HepG2 (cell line): ENCODE results near the gene TUBB. TPM values are rescaled to one million over a fixed set of nuclear protein-coding genes. Genes with fewer than 3 reads are reported as not detected.

Experiments used
- ARNTL ChIP-seq: sonication (generic); formaldehyde crosslinking; IDR thresholded peaks from 2 replicates; pipeline ENCODE4 v1.4.0; 2020; ENCODE audit warnings: mild to moderate bottlenecking, missing genetic modification reagents
- GABPB1 ChIP-seq: IDR thresholded peaks from 2 replicates; pipeline ENCODE4 v1.6.1; 2016; ENCODE audit warnings: mild to moderate bottlenecking, missing genetic modification reagents, moderate library complexity, missing compliant biosample characterization
- GLMP ChIP-seq: sonication (generic); formaldehyde crosslinking; IDR thresholded peaks from 2 replicates; pipeline ENCODE4 v1.9.0; 2021; ENCODE audit warnings: missing genetic modification reagents, mild to moderate bottlenecking, borderline replicate concordance
- GZF1 ChIP-seq: sonication (generic); formaldehyde crosslinking; IDR thresholded peaks from 2 replicates; pipeline ENCODE4 v1.5.1; 2020; ENCODE audit warnings: mild to moderate bottlenecking, missing genetic modification reagents
- HNRNPK ChIP-seq: fragments of 200-400 bp; formaldehyde crosslinking; IDR thresholded peaks from 2 replicates; pipeline ENCODE4 v1.6.1; 2018; ENCODE audit warnings: low read length, low read depth, moderate library complexity, mild to moderate bottlenecking; ENCODE audit not compliant: poor library complexity, severe bottlenecking
- MED8 ChIP-seq: sonication (generic); formaldehyde crosslinking; IDR thresholded peaks from 2 replicates; pipeline ENCODE4 v1.8.1; 2023; ENCODE audit warnings: mild to moderate bottlenecking, missing genetic modification reagents; ENCODE audit not compliant: insufficient replicate concordance
- PTBP1 ChIP-seq: fragments of 200-400 bp; formaldehyde crosslinking; IDR thresholded peaks from 2 replicates; pipeline ENCODE4 v1.6.1; 2018; ENCODE audit warnings: low read length, low read depth; ENCODE audit not compliant: poor library complexity, severe bottlenecking
- TMF1 ChIP-seq: sonication (generic); formaldehyde crosslinking; IDR thresholded peaks from 2 replicates; pipeline ENCODE4 v1.8.1; 2022; ENCODE audit warnings: low read depth, missing genetic modification reagents
- ZBTB34 ChIP-seq: sonication (generic); formaldehyde crosslinking; IDR thresholded peaks from 2 replicates; pipeline ENCODE4 v1.8.0; 2022; ENCODE audit warnings: mild to moderate bottlenecking, missing genetic modification reagents
- ZBTB8A ChIP-seq: sonication (generic); formaldehyde crosslinking; IDR thresholded peaks from 2 replicates; pipeline ENCODE4 v1.4.0; 2020; ENCODE audit warnings: mild to moderate bottlenecking, low read depth, missing genetic modification reagents, borderline replicate concordance
- ZNF138 ChIP-seq: sonication (generic); formaldehyde crosslinking; IDR thresholded peaks from 2 replicates; pipeline ENCODE4 v1.5.0; 2020; ENCODE audit warnings: mild to moderate bottlenecking, low read depth, missing genetic modification reagents
- ZNF232 ChIP-seq: sonication (generic); formaldehyde crosslinking; IDR thresholded peaks from 2 replicates; pipeline ENCODE4 v1.4.0; 2020; ENCODE audit warnings: missing genetic modification reagents, borderline replicate concordance
- ZNF253 ChIP-seq: sonication (generic); formaldehyde crosslinking; IDR thresholded peaks from 2 replicates; pipeline ENCODE4 v1.8.0; 2022; ENCODE audit warnings: mild to moderate bottlenecking, missing genetic modification reagents, borderline replicate concordance
- ZNF546 ChIP-seq: sonication (generic); formaldehyde crosslinking; conservative IDR thresholded peaks from 2 replicates; pipeline ENCODE4 v1.8.1; 2023; ENCODE audit warnings: mild to moderate bottlenecking, missing genetic modification reagents
- ZNF549 ChIP-seq: sonication (generic); formaldehyde crosslinking; IDR thresholded peaks from 2 replicates; pipeline ENCODE4 v1.5.0; 2020; ENCODE audit warnings: missing genetic modification reagents
- ZNF558 ChIP-seq: sonication (generic); formaldehyde crosslinking; IDR thresholded peaks from 2 replicates; pipeline ENCODE4 v1.9.0; 2022; ENCODE audit warnings: mild to moderate bottlenecking, missing genetic modification reagents, borderline replicate concordance
- ZNF562 ChIP-seq: sonication (generic); formaldehyde crosslinking; IDR thresholded peaks from 2 replicates; pipeline ENCODE4 v1.8.0; 2022; ENCODE audit warnings: missing genetic modification reagents, borderline replicate concordance
- ZNF563 ChIP-seq: sonication (generic); formaldehyde crosslinking; IDR thresholded peaks from 2 replicates; pipeline ENCODE4 v1.8.0; 2022; ENCODE audit warnings: mild to moderate bottlenecking, moderate library complexity, missing genetic modification reagents
- ZNF580 ChIP-seq: IDR thresholded peaks from 2 replicates; pipeline ENCODE4 v1.6.1; 2016; ENCODE audit warnings: low read depth, borderline replicate concordance
- ZNF616 ChIP-seq: sonication (generic); formaldehyde crosslinking; IDR thresholded peaks from 2 replicates; pipeline ENCODE4 v1.5.0; 2020; ENCODE audit warnings: low read depth, mild to moderate bottlenecking, missing genetic modification reagents
- polyA plus RNA-seq, 8 experiments: library from polyadenylated mRNA; depleted of rRNA in 3 of 8; stranded (reverse) in 7 of 8; unstranded in 1 of 8; fragments of >200 nt; fragmentation: Illumina TruSeq in 4 of 8; extraction: Trizol in 4 of 8; gene quantifications; 2 replicates each; pipeline versions ENCODE4 v1.2.1 to v1.2.3, GENCODE V29; 2011 to 2016; ENCODE audit warnings: low read depth in 4 of 8, missing spikeins in 1 of 8, mixed read lengths in 1 of 8; ENCODE audit not compliant: insufficient read depth in 1 of 8
- total RNA-seq, 5 experiments: library from RNA; depleted of rRNA; stranded (reverse); fragments of >200 nt; fragmentation: Illumina TruSeq; extraction: Trizol; gene quantifications; 2 replicates each; pipeline ENCODE4 v1.2.3, GENCODE V29; 2016; ENCODE audit warnings: low read depth in 1 of 5
- TF ChIP-seq, protein P1 (sequence below): sonication (generic); formaldehyde crosslinking; conservative IDR thresholded peaks from 2 replicates; pipeline ENCODE4 v1.4.0; 2020; ENCODE audit warnings: missing genetic modification reagents
- TF ChIP-seq, protein P2 (sequence below): IDR thresholded peaks from 2 replicates; pipeline ENCODE4 v1.6.1; 2016; ENCODE audit warnings: low read depth

The TUBB gene
- total and polyA plus RNA-seq, 2 of the 13 experiments (the other 11 are each of a cell fraction or from before 2014, with no cell fraction given), result 911 to 1,163 TPM

DNA sequence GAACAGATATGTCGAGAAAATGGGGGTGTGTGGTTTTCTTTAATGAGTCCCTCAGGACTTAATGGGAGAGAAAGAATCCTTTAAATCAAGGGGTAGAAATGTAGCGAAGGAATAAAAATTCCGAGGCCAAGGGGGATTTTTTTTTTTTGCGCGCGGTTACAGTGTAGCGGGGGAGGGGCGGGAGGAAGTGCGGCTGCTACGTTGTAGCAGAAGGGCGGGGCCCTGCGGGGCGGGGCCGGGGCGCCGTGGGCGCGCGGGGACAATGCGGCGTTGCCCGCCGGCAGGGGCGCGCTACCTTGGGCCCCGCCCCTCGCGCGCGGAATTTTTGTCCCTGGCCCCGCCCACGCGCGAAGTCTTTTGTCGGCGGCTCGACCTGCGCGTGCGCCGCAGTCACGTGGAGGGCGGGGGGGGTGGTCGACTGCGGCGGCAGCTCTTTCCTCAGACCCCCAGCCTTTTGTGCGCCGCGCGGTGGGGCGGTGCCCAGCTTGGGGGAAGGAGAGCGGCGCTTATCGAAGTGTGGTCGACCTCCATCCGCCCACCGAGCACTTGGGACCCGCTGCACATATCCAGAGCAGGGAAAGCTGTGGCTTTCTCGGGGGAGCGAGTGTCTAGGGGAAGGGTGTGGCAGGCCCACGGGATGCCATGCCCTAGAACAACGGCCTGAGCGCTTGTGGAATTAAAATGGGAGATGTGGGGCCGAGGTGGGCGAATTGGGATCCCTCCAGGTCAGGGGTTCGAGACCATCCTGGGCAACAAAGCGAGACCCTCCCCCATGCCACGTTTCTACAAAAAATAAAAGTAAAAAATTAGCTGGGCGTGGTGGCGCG is 1.3 kb downstream of the TUBB start (continued):
- 0 out of 2 replicates have a peak, but pooled peaks have one; percentile 37 for TF ChIP-seq ZNF616 (CRISPR knock-in tag)
- TF ChIP-seq, protein P1, sequence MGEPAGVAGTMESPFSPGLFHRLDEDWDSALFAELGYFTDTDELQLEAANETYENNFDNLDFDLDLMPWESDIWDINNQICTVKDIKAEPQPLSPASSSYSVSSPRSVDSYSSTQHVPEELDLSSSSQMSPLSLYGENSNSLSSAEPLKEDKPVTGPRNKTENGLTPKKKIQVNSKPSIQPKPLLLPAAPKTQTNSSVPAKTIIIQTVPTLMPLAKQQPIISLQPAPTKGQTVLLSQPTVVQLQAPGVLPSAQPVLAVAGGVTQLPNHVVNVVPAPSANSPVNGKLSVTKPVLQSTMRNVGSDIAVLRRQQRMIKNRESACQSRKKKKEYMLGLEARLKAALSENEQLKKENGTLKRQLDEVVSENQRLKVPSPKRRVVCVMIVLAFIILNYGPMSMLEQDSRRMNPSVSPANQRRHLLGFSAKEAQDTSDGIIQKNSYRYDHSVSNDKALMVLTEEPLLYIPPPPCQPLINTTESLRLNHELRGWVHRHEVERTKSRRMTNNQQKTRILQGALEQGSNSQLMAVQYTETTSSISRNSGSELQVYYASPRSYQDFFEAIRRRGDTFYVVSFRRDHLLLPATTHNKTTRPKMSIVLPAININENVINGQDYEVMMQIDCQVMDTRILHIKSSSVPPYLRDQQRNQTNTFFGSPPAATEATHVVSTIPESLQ (CRISPR knock-in tag), result no peak
- TF ChIP-seq ZNF232, result peak; percentile 41; the same call in 1 of the 2 replicates
- TF ChIP-seq ARNTL, result peak; percentile 92
- no peak for TF ChIP-seq ZNF562
- no peak for TF ChIP-seq ZNF253 (CRISPR knock-in tag)
- TF ChIP-seq GLMP (CRISPR knock-in tag), result no peak
- peak; percentile 33 for TF ChIP-seq MED8 (CRISPR knock-in tag)
- no peak for TF ChIP-seq GZF1 (CRISPR knock-in tag)
- peak; percentile 51; the same call in 1 of the 2 replicates for TF ChIP-seq ZNF580 (CRISPR knock-in tag)
- peak; percentile 85 for TF ChIP-seq HNRNPK
- no peak; the same call in 1 of the 2 replicates for TF ChIP-seq ZBTB34
- no peak for TF ChIP-seq ZNF546 (CRISPR knock-in tag)
- no peak for TF ChIP-seq ZNF563 (CRISPR knock-in tag)
- no peak; the same call in 1 of the 2 replicates for TF ChIP-seq ZNF558 (CRISPR knock-in tag)
- no peak for TF ChIP-seq ZNF549 (CRISPR knock-in tag)
- no peak for TF ChIP-seq ZBTB8A (CRISPR knock-in tag)
- peak; percentile 74 for TF ChIP-seq GABPB1 (CRISPR knock-in tag)
- TF ChIP-seq, protein P2, sequence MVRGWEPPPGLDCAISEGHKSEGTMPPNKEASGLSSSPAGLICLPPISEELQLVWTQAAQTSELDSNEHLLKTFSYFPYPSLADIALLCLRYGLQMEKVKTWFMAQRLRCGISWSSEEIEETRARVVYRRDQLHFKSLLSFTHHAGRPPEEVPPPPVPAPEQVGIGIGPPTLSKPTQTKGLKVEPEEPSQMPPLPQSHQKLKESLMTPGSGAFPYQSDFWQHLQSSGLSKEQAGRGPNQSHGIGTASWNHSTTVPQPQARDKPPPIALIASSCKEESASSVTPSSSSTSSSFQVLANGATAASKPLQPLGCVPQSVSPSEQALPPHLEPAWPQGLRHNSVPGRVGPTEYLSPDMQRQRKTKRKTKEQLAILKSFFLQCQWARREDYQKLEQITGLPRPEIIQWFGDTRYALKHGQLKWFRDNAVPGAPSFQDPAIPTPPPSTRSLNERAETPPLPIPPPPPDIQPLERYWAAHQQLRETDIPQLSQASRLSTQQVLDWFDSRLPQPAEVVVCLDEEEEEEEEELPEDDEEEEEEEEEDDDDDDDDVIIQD, result no peak
- TF ChIP-seq TMF1 (CRISPR knock-in tag), result peak; percentile 88
- TF ChIP-seq ZNF138 (CRISPR knock-in tag), result peak; percentile 52; the same call in 1 of the 2 replicates
- no peak for TF ChIP-seq PTBP1
